Brain microvascular endothelial cell (primary cell): ENCODE results near the gene ID4.

ENCODE experiments used
- DNase-seq: peaks from one replicate; pipeline ENCODE4 v3.0.0-alpha.2; 2020
- H3K27ac ChIP-seq: fragments of 250-450 bp; sonication (Bioruptor Pico); 2 replicates; pipeline ENCODE4 v1.5.1; 2020; ENCODE audit warnings: mild to moderate bottlenecking, moderate library complexity
- H3K27me3 ChIP-seq: fragments of 250-450 bp; sonication (Bioruptor Pico); replicated peaks from 2 replicates; pipeline ENCODE4 v1.5.1; 2020; ENCODE audit warnings: mild to moderate bottlenecking
- H3K36me3 ChIP-seq: fragments of 250-450 bp; sonication (Bioruptor Pico); replicated peaks from 2 replicates; pipeline ENCODE4 v1.5.1; 2020; ENCODE audit warnings: mild to moderate bottlenecking
- H3K4me3 ChIP-seq: 2 replicates; pipeline ENCODE4 v1.5.1; 2011; ENCODE audit warnings: low read depth, mild to moderate bottlenecking, control low read depth, low read length, moderate library complexity
- CTCF ChIP-seq: IDR thresholded peaks from 2 replicates; pipeline ENCODE4 v1.5.1; 2011; ENCODE audit warnings: low read depth, mild to moderate bottlenecking, moderate library complexity, low read length, control low read depth, inconsistent platforms; ENCODE audit errors: missing control alignments
- in situ Hi-C: cut with HindIII; loops from 2 replicates; pipeline ENCODE4 v1.10.0; 2017; ENCODE audit warnings: low sequenced_read_pairs, low pct_ligation_motif_present

ID4 gene

GRCh38 chr6:19836799-19837510 is at the start of gene ID4:
Gene ID4, plus strand, starts transcription at chr6:19837370. Its CDS starts 385 bp downstream, at chr6:19837755.
- Histone ChIP-seq H3K27ac (peak within 1 kb of the TSS; percentile 72), H3K4me3 (peak within 1 kb of the TSS; percentile 64), H3K36me3 (no peaks in the 10 kb centered on the region), H3K27me3 (no peaks in the 10 kb centered on the region)
- TF ChIP-seq CTCF = no peak
- in situ Hi-C loops = no loop called here
- peak; percentile 95 for DNase-seq

GRCh38 chr6:19788686-19789085 is 48.5 kb upstream of the ID4 start:
- DNase-seq = peak; percentile 16
- in situ Hi-C loops = no loop called here
- Histone ChIP-seq H3K36me3 (no peaks in the 10 kb centered on the region), H3K27me3 (no peaks in the 10 kb centered on the region), H3K4me3 (no peak overlapping the region), H3K27ac (peak overlapping the region; percentile 32)
- TF ChIP-seq CTCF = no peak

GRCh38 chr6:19789100-19789803 is 47.9 kb upstream of the ID4 start:
- peak; percentile 40 for DNase-seq
- Histone ChIP-seq H3K4me3 (no peak overlapping the region), H3K36me3 (no peaks in the 10 kb centered on the region), H3K27ac (peak overlapping the region; percentile 32), H3K27me3 (no peaks in the 10 kb centered on the region)
- TF ChIP-seq CTCF = no peak
- in situ Hi-C loops = no loop called here

GRCh38 chr6:19791267-19791666 is 45.9 kb upstream of the ID4 start:
- Histone ChIP-seq H3K27ac (no peak overlapping the region), H3K4me3 (no peak overlapping the region), H3K36me3 (no peaks in the 10 kb centered on the region), H3K27me3 (no peaks in the 10 kb centered on the region)
- DNase-seq = no peak
- no peak for TF ChIP-seq CTCF
- in situ Hi-C loops = no loop called here

- Histone ChIP-seq H3K27me3 (no peaks in the 10 kb centered on the region), H3K4me3 (no peak overlapping the region), H3K36me3 (no peaks in the 10 kb centered on the region), H3K27ac (no peak overlapping the region)
- no peak for DNase-seq
- in situ Hi-C loops = no loop called here
- TF ChIP-seq CTCF = no peak
These were observed 42.0 kb upstream of the ID4 start for GRCh38 chr6:19795211-19795610.

GRCh38 chr6:19796452-19796851 is 40.7 kb upstream of the ID4 start:
- Histone ChIP-seq H3K27me3 (no peaks in the 10 kb centered on the region), H3K27ac (no peak overlapping the region), H3K36me3 (no peaks in the 10 kb centered on the region), H3K4me3 (no peak overlapping the region)
- no peak for TF ChIP-seq CTCF
- in situ Hi-C loops = no loop called here
- DNase-seq = no peak
